Esophagus squamous epithelium (tissue), 4 donors: ENCODE data around the gene PNPLA2.

Experiments
- CTCF ChIP-seq, 6 experiments: fragments of 450-650 bp in 4 of 6; fragments of 200-600 bp in 2 of 6; sonication (generic) in 2 of 6; IDR thresholded peaks; one replicate each; pipeline ENCODE4 v1.5.1; 2016 to 2019; ENCODE audit warnings: antibody characterized with exemption in 6 of 6, mild to moderate bottlenecking in 4 of 6, moderate library complexity in 4 of 6
- POLR2A ChIP-seq, 4 donors: fragments of 450-650 bp; IDR thresholded peaks; one replicate each; pipeline ENCODE4 v1.6.1; 2017; ENCODE audit warnings: antibody characterized with exemption in 4 of 4, mild to moderate bottlenecking in 4 of 4, moderate library complexity in 3 of 4

- no peak for TF ChIP-seq CTCF (IDR thresholded peaks at IDR 0.05)
- TF ChIP-seq POLR2A (IDR thresholded peaks at IDR 0.05), result no peak
These were observed 39.4 kb upstream of the PNPLA2 start for GRCh38 chr11:778976-779954.
